Measurements from ENCODE around the gene FGD3. TPM values are rescaled to one million over a fixed set of nuclear protein-coding genes. Genes with fewer than 3 reads are reported as not detected.

The FGD3 gene
- total RNA-seq, 1 experiment from 2014 or later = 1.8 TPM

DNA sequence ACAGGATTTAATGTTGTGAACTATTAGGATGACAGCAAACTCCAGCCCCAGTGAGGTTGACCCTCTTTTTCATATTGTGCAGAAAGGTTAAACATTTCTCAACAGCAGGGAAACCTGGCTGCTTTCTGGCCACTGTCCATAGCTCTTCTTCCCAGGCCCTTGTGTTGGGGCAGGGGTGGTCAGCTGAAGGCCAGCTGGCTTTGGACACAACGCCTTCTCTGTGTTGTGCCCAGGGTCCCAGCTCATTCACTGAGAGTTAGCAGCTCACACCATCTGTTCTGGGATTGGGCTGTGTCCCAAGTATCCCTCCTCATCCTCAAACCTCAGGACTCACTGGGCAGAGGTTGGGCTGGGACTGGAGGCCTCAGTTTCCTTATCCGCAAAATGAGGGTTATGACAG is 1.3 kb downstream of the FGD3 start:
- H3K79me1 ChIP-seq (ENCODE audit: insufficient read depth, low read depth, low read length, poor library complexity, severe bottlenecking) = no peaks in the 10 kb centered on the region
- H3K9me3 ChIP-seq (ENCODE audit: control insufficient read depth, low read depth, low read length) = no peaks in the 10 kb centered on the region
- no peak overlapping the region for H2BK20ac ChIP-seq (ENCODE audit: low read depth, low read length, poor library complexity, severe bottlenecking)
- H2BK15ac ChIP-seq (ENCODE audit: low read depth, low read length) = no peak overlapping the region
- H3K9me3 Mint-ChIP-seq = peaks cover 17 to 19% of the 10 kb centered on the region in 2 experiments
- H4K5ac ChIP-seq (ENCODE audit: insufficient read length, low read depth, low read length) = no peak overlapping the region
- no peaks in the 10 kb centered on the region for H3K23me2 ChIP-seq (ENCODE audit: insufficient read length, low read depth, low read length, poor library complexity, severe bottlenecking)
- no peak overlapping the region for H4K91ac ChIP-seq (ENCODE audit: insufficient read length, low read depth, low read length)
- peaks cover 31% of the 10 kb centered on the region for H3K27me3 Mint-ChIP-seq (ENCODE audit: low read depth)
- no peak overlapping the region for H3K56ac ChIP-seq (ENCODE audit: insufficient read length, low read depth, low read length)
- no peak overlapping the region for H2BK120ac ChIP-seq (ENCODE audit: low read depth, low read length, poor library complexity, severe bottlenecking)
- no peaks in the 10 kb centered on the region for H3K27me3 ChIP-seq (ENCODE audit: insufficient read depth, low read length)
- no peak overlapping the region for H2AFZ ChIP-seq (ENCODE audit: low read length)
- H2BK12ac ChIP-seq (ENCODE audit: insufficient read length, low read depth, low read length) = no peak overlapping the region
- no peak for DNase-seq
- H3K79me2 ChIP-seq (ENCODE audit: insufficient read depth, low read length) = no peaks in the 10 kb centered on the region
- no peak overlapping the region for H3K27ac ChIP-seq (ENCODE audit: insufficient read length, low read depth, low read length)
- no peak overlapping the region for H3T11ph ChIP-seq (ENCODE audit: low read length)
- TF ChIP-seq, protein P1, sequence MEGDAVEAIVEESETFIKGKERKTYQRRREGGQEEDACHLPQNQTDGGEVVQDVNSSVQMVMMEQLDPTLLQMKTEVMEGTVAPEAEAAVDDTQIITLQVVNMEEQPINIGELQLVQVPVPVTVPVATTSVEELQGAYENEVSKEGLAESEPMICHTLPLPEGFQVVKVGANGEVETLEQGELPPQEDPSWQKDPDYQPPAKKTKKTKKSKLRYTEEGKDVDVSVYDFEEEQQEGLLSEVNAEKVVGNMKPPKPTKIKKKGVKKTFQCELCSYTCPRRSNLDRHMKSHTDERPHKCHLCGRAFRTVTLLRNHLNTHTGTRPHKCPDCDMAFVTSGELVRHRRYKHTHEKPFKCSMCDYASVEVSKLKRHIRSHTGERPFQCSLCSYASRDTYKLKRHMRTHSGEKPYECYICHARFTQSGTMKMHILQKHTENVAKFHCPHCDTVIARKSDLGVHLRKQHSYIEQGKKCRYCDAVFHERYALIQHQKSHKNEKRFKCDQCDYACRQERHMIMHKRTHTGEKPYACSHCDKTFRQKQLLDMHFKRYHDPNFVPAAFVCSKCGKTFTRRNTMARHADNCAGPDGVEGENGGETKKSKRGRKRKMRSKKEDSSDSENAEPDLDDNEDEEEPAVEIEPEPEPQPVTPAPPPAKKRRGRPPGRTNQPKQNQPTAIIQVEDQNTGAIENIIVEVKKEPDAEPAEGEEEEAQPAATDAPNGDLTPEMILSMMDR (conservative IDR thresholded peaks at IDR 0.05) = no peak
- no peak overlapping the region for H3K18ac ChIP-seq (ENCODE audit: insufficient read length, low read depth, low read length)
- no peak overlapping the region for H2AK5ac ChIP-seq (ENCODE audit: insufficient read length, low read length)
- no peak overlapping the region for H3K27ac Mint-ChIP-seq
- no peak overlapping the region for H3K9ac ChIP-seq (ENCODE audit: extremely low read depth, insufficient read length, low read length)
- no peak overlapping the region for H4K8ac ChIP-seq (replicated peaks; ENCODE audit: insufficient read length, low read depth, low read length)
- no peak overlapping the region for H2BK5ac ChIP-seq (ENCODE audit: insufficient read length, low read length)
- no peaks in the 10 kb centered on the region for H4K20me1 ChIP-seq (ENCODE audit: control insufficient read depth, insufficient read depth, insufficient read length)
- H3K14ac ChIP-seq (ENCODE audit: insufficient read depth, low read length) = no peak overlapping the region
- H3K4me1 Mint-ChIP-seq = peaks cover 17% of the 10 kb centered on the region in 2 experiments
- no peaks in the 10 kb centered on the region for H3K4me1 ChIP-seq (ENCODE audit: insufficient read depth, low read length)
- H3K36me3 Mint-ChIP-seq (ENCODE audit: insufficient read depth in 1 of 3, low read depth in 3 of 3) = peaks cover 8 to 16% (median 10%) of the 10 kb centered on the region in 3 experiments; a peak in 6 of 7 replicates
- WGBS (ENCODE audit: extremely low coverage, insufficient read length, low lambda C conversion rate) = no CpG with 5 or more reads among the region's 2 CpGs
- no peak overlapping the region for H3K23ac ChIP-seq (ENCODE audit: insufficient read length, low read depth, low read length)
- H3K4ac ChIP-seq (ENCODE audit: low read depth, low read length) = no peak overlapping the region
- H3K4me3 Mint-ChIP-seq = no peak overlapping the region; a peak in 1 of 5 replicates
- H3K4me2 ChIP-seq (ENCODE audit: insufficient read depth, insufficient read length, low read length) = no peak overlapping the region
